ENCODE data around the gene GLI2. TPM values are rescaled to one million over a fixed set of nuclear protein-coding genes. Genes with fewer than 3 reads are reported as not detected.
A peak's percentile ranks its signal among the peaks of the same experiment; 100 is the strongest.

The GLI2 gene
- total RNA-seq, 1 donor from 2014 or later = 42.9 TPM

GRCh38 chr2:120720746-120721375, 14.8 kb upstream of the GLI2 start:
- Histone ChIP-seq H3K27ac (ENCODE audit: low read depth, low read length) (no peak overlapping the region), H3K9me3 (ENCODE audit: insufficient read depth, low read depth, low read length) (no peaks in the 10 kb centered on the region), H3K9ac (ENCODE audit: low read length) (no peak overlapping the region), H4K20me1 (ENCODE audit: insufficient read depth, low read length) (no peaks in the 10 kb centered on the region), H3K4me1 (ENCODE audit: insufficient read depth, low read length) (peaks cover 18% of the 10 kb centered on the region), H3K79me2 (ENCODE audit: insufficient read depth, low read length) (no peaks in the 10 kb centered on the region), H3K27me3 (ENCODE audit: insufficient read depth, low read length) (no peaks in the 10 kb centered on the region), H2AFZ (ENCODE audit: low read depth, low read length) (no peak overlapping the region), H3K4me3 (ENCODE audit: insufficient read depth, low read depth, low read length) (no peak overlapping the region), H3K4me2 (ENCODE audit: low read length) (no peak overlapping the region), H3K36me3 (ENCODE audit: insufficient read depth, low read length) (no peaks in the 10 kb centered on the region)
- H3K9me3 Mint-ChIP-seq (ENCODE audit: unreplicated experiment) = peaks cover 3% of the 10 kb centered on the region
- TF ChIP-seq CTCF (IDR thresholded peaks at IDR 0.05; ENCODE audit: insufficient read depth, low read depth, low read length) (no peak), EZH2 (IDR thresholded peaks at IDR 0.05; ENCODE audit: insufficient read depth, low read length) (no peak)
- H3K4me3 Mint-ChIP-seq (ENCODE audit: unreplicated experiment) = no peak overlapping the region
- FAIRE-seq = no peak
- H3K4me1 Mint-ChIP-seq (ENCODE audit: low read depth, unreplicated experiment) = peaks cover 15% of the 10 kb centered on the region
- peaks cover 2% of the 10 kb centered on the region for H3K36me3 Mint-ChIP-seq (ENCODE audit: low read depth, unreplicated experiment)
- peaks cover 11% of the 10 kb centered on the region for H3K27me3 Mint-ChIP-seq (ENCODE audit: low read depth, unreplicated experiment)
- no peak for DNase-seq (ENCODE audit: low read depth)
- H3K27ac Mint-ChIP-seq (ENCODE audit: unreplicated experiment) = no peak overlapping the region

- Histone ChIP-seq H3K4me3 (ENCODE audit: insufficient read depth, low read depth, low read length) (no peak overlapping the region), H3K36me3 (ENCODE audit: insufficient read depth, low read length) (no peaks in the 10 kb centered on the region), H2AFZ (ENCODE audit: low read depth, low read length) (no peak overlapping the region), H3K4me1 (ENCODE audit: insufficient read depth, low read length) (peaks cover 18% of the 10 kb centered on the region), H3K27me3 (ENCODE audit: insufficient read depth, low read length) (no peaks in the 10 kb centered on the region), H3K4me2 (ENCODE audit: low read length) (peak overlapping the region; percentile 79), H3K9ac (ENCODE audit: low read length) (peak overlapping the region; percentile 78), H3K9me3 (ENCODE audit: insufficient read depth, low read depth, low read length) (no peaks in the 10 kb centered on the region), H3K79me2 (ENCODE audit: insufficient read depth, low read length) (no peaks in the 10 kb centered on the region), H3K27ac (ENCODE audit: low read depth, low read length) (peak overlapping the region; percentile 85), H4K20me1 (ENCODE audit: insufficient read depth, low read length) (no peaks in the 10 kb centered on the region)
- FAIRE-seq (no peak), DNase-seq (ENCODE audit: low read depth) (no peak)
- Mint-ChIP-seq H3K27me3 (ENCODE audit: low read depth, unreplicated experiment) (peaks cover 8% of the 10 kb centered on the region), H3K4me1 (ENCODE audit: low read depth, unreplicated experiment) (peaks cover 15% of the 10 kb centered on the region), H3K9me3 (ENCODE audit: unreplicated experiment) (peaks cover 5% of the 10 kb centered on the region), H3K4me3 (ENCODE audit: unreplicated experiment) (peak overlapping the region; percentile 34), H3K36me3 (ENCODE audit: low read depth, unreplicated experiment) (peaks cover 2% of the 10 kb centered on the region), H3K27ac (ENCODE audit: unreplicated experiment) (peak overlapping the region; percentile 73)
- TF ChIP-seq CTCF (IDR thresholded peaks at IDR 0.05; ENCODE audit: insufficient read depth, low read depth, low read length) = no peak
Observed at GRCh38 chr2:120722246-120722567, 13.5 kb upstream of the GLI2 start.

GRCh38 chr2:120722568-120723421, 12.9 kb upstream of the GLI2 start:
- H3K27me3 ChIP-seq (ENCODE audit: insufficient read depth, low read length) = no peaks in the 10 kb centered on the region
- H3K4me1 ChIP-seq (ENCODE audit: insufficient read depth, low read length) = peaks cover 18% of the 10 kb centered on the region
- peak overlapping the region; percentile 85 for H3K27ac ChIP-seq (ENCODE audit: low read depth, low read length)
- H3K79me2 ChIP-seq (ENCODE audit: insufficient read depth, low read length) = no peaks in the 10 kb centered on the region
- H3K4me2 ChIP-seq (ENCODE audit: low read length) = peak overlapping the region; percentile 79
- H2AFZ ChIP-seq (ENCODE audit: low read depth, low read length) = peak overlapping the region; percentile 49
- H3K4me3 ChIP-seq (ENCODE audit: insufficient read depth, low read depth, low read length) = peak overlapping the region; percentile 21
- no peak overlapping the region for H3K4me3 Mint-ChIP-seq (ENCODE audit: unreplicated experiment)
- no peaks in the 10 kb centered on the region for H3K36me3 ChIP-seq (ENCODE audit: insufficient read depth, low read length)
- H3K27me3 Mint-ChIP-seq (ENCODE audit: low read depth, unreplicated experiment) = peaks cover 8% of the 10 kb centered on the region
- H3K9me3 ChIP-seq (ENCODE audit: insufficient read depth, low read depth, low read length) = no peaks in the 10 kb centered on the region
- H4K20me1 ChIP-seq (ENCODE audit: insufficient read depth, low read length) = no peaks in the 10 kb centered on the region
- H3K36me3 Mint-ChIP-seq (ENCODE audit: low read depth, unreplicated experiment) = peaks cover 2% of the 10 kb centered on the region
- H3K4me1 Mint-ChIP-seq (ENCODE audit: low read depth, unreplicated experiment) = peaks cover 15% of the 10 kb centered on the region
- H3K9me3 Mint-ChIP-seq (ENCODE audit: unreplicated experiment) = peaks cover 5% of the 10 kb centered on the region
- DNase-seq (ENCODE audit: low read depth) (peak; percentile 89), FAIRE-seq (peak; percentile 90)
- H3K9ac ChIP-seq (ENCODE audit: low read length) = peak overlapping the region; percentile 78
- TF ChIP-seq EZH2 (IDR thresholded peaks at IDR 0.05; ENCODE audit: insufficient read depth, low read length) = no peak
- H3K27ac Mint-ChIP-seq (ENCODE audit: unreplicated experiment) = peak overlapping the region; percentile 73

Measured in astrocyte (in vitro differentiated cells and primary cell).